Measurements from ENCODE around the gene GLS2. TPM values are rescaled to one million over a fixed set of nuclear protein-coding genes. Genes with fewer than 3 reads are reported as not detected.
A peak's percentile ranks its signal among the peaks of the same experiment; 100 is the strongest.

The GLS2 gene
- total and polyA plus RNA-seq, 2 donors (not counting 1 experiment from before 2014, with no cell fraction given) = 0.03 to 0.17 TPM

GRCh38 chr12:56490360-56490759 lies 2.4 kb upstream of the GLS2 start:
- H3K9ac ChIP-seq (ENCODE audit: insufficient read depth, low read length) = no peak overlapping the region
- H3K9me3 ChIP-seq (ENCODE audit: control insufficient read depth, insufficient read depth, low read depth, low read length) = no peaks in the 10 kb centered on the region
- TF ChIP-seq CTCF (conservative IDR thresholded peaks at IDR 0.05 in 1 of 2, IDR thresholded peaks at IDR 0.05 in 1 of 2; ENCODE audit: low read depth in 1 of 2, low read length in 2 of 2) (no peak), EZH2 (IDR thresholded peaks at IDR 0.05; ENCODE audit: low read length, missing control alignments) (no peak)
- H3K4me2 ChIP-seq (ENCODE audit: extremely low read depth, insufficient read depth, low read length) = no peak overlapping the region
- H2AFZ ChIP-seq (ENCODE audit: low read length) = no peak overlapping the region
- H3K27ac ChIP-seq (ENCODE audit: insufficient read depth, low read length) = no peak overlapping the region
- no peak overlapping the region for H3K4me3 ChIP-seq (replicated peaks in 1 of 4; ENCODE audit: control extremely low read depth in 1 of 4, insufficient read depth in 1 of 4, low read depth in 3 of 4, low read length in 4 of 4)
- H3K36me3 ChIP-seq (ENCODE audit: control insufficient read depth, insufficient read depth, low read length) = no peaks in the 10 kb centered on the region
- no peak for DNase-seq (ENCODE audit: low read depth in 2 of 2)
- H3K79me2 ChIP-seq (ENCODE audit: control insufficient read depth, insufficient read depth, low read length) = no peaks in the 10 kb centered on the region
- H4K20me1 ChIP-seq (ENCODE audit: control insufficient read depth, extremely low read depth, insufficient read depth, low read length) = no peaks in the 10 kb centered on the region
- H3K4me1 ChIP-seq (ENCODE audit: control insufficient read depth, extremely low read depth, insufficient read depth, low read length) = peaks cover 4% of the 10 kb centered on the region
- peaks cover 41% of the 10 kb centered on the region for H3K27me3 ChIP-seq (ENCODE audit: control insufficient read depth, insufficient read depth, low read length)

GRCh38 chr12:56487448-56488040 lies 417 bp downstream of the GLS2 start:
- H3K9ac ChIP-seq (ENCODE audit: insufficient read depth, low read length) = no peak overlapping the region
- H3K4me3 ChIP-seq (replicated peaks in 1 of 4; ENCODE audit: control extremely low read depth in 1 of 4, insufficient read depth in 1 of 4, low read depth in 3 of 4, low read length in 4 of 4) = peak overlapping the region; percentile 30 to 56 (median 41)
- peak overlapping the region; percentile 53 for H2AFZ ChIP-seq (ENCODE audit: low read length)
- no peaks in the 10 kb centered on the region for H3K9me3 ChIP-seq (ENCODE audit: control insufficient read depth, insufficient read depth, low read depth, low read length)
- H3K4me1 ChIP-seq (ENCODE audit: control insufficient read depth, extremely low read depth, insufficient read depth, low read length) = peaks cover 4% of the 10 kb centered on the region
- H4K20me1 ChIP-seq (ENCODE audit: control insufficient read depth, extremely low read depth, insufficient read depth, low read length) = no peaks in the 10 kb centered on the region
- H3K27me3 ChIP-seq (ENCODE audit: control insufficient read depth, insufficient read depth, low read length) = peaks cover 41% of the 10 kb centered on the region
- TF ChIP-seq CTCF (conservative IDR thresholded peaks at IDR 0.05 in 1 of 2, IDR thresholded peaks at IDR 0.05 in 1 of 2; ENCODE audit: low read depth in 1 of 2, low read length in 2 of 2) (no peak), EZH2 (IDR thresholded peaks at IDR 0.05; ENCODE audit: low read length, missing control alignments) (peak; percentile 74)
- peak in 1 of 2 donors; percentile 6 for DNase-seq (ENCODE audit: low read depth in 2 of 2)
- H3K27ac ChIP-seq (ENCODE audit: insufficient read depth, low read length) = no peak overlapping the region
- H3K36me3 ChIP-seq (ENCODE audit: control insufficient read depth, insufficient read depth, low read length) = no peaks in the 10 kb centered on the region
- H3K79me2 ChIP-seq (ENCODE audit: control insufficient read depth, insufficient read depth, low read length) = no peaks in the 10 kb centered on the region
- H3K4me2 ChIP-seq (ENCODE audit: extremely low read depth, insufficient read depth, low read length) = peak overlapping the region; percentile 82

GRCh38 chr12:56486694-56487093 lies 1.3 kb downstream of the GLS2 start:
- DNase-seq (ENCODE audit: low read depth in 2 of 2) = no peak
- Histone ChIP-seq H3K36me3 (ENCODE audit: control insufficient read depth, insufficient read depth, low read length) (no peaks in the 10 kb centered on the region), H3K4me1 (ENCODE audit: control insufficient read depth, extremely low read depth, insufficient read depth, low read length) (peaks cover 4% of the 10 kb centered on the region)

More at GRCh38 chr12:56486694-56487093, 1.3 kb downstream of the GLS2 start:
- no peak overlapping the region for H3K27ac ChIP-seq (ENCODE audit: insufficient read depth, low read length)
- H3K4me3 ChIP-seq (replicated peaks in 1 of 4; ENCODE audit: control extremely low read depth in 1 of 4, insufficient read depth in 1 of 4, low read depth in 3 of 4, low read length in 4 of 4) = no peak overlapping the region
- no peaks in the 10 kb centered on the region for H4K20me1 ChIP-seq (ENCODE audit: control insufficient read depth, extremely low read depth, insufficient read depth, low read length)
- H3K79me2 ChIP-seq (ENCODE audit: control insufficient read depth, insufficient read depth, low read length) = no peaks in the 10 kb centered on the region
- H3K4me2 ChIP-seq (ENCODE audit: extremely low read depth, insufficient read depth, low read length) = no peak overlapping the region
- H3K27me3 ChIP-seq (ENCODE audit: control insufficient read depth, insufficient read depth, low read length) = peaks cover 41% of the 10 kb centered on the region
- H3K9ac ChIP-seq (ENCODE audit: insufficient read depth, low read length) = no peak overlapping the region
- no peak for TF ChIP-seq EZH2 (IDR thresholded peaks at IDR 0.05; ENCODE audit: low read length, missing control alignments)
- no peak for TF ChIP-seq CTCF (conservative IDR thresholded peaks at IDR 0.05 in 1 of 2, IDR thresholded peaks at IDR 0.05 in 1 of 2; ENCODE audit: low read depth in 1 of 2, low read length in 2 of 2)
- no peaks in the 10 kb centered on the region for H3K9me3 ChIP-seq (ENCODE audit: control insufficient read depth, insufficient read depth, low read depth, low read length)
- H2AFZ ChIP-seq (ENCODE audit: low read length) = no peak overlapping the region
